Effector CD4-positive, alpha-beta T cell (primary cell): Measurements from ENCODE around the gene JAZF1.

ENCODE experiments used
- DNase-seq: peaks from one replicate; pipeline ENCODE4 v3.0.0-alpha.2; 2020
- total RNA-seq: gene quantifications from one replicate; lab custom pipeline; 2026; lab: John Stamatoyannopoulos, UW

JAZF1 gene
- 9.8 reads per million, percentile 31 among the genes with 10 or more reads in this experiment for total RNA-seq

DNA sequence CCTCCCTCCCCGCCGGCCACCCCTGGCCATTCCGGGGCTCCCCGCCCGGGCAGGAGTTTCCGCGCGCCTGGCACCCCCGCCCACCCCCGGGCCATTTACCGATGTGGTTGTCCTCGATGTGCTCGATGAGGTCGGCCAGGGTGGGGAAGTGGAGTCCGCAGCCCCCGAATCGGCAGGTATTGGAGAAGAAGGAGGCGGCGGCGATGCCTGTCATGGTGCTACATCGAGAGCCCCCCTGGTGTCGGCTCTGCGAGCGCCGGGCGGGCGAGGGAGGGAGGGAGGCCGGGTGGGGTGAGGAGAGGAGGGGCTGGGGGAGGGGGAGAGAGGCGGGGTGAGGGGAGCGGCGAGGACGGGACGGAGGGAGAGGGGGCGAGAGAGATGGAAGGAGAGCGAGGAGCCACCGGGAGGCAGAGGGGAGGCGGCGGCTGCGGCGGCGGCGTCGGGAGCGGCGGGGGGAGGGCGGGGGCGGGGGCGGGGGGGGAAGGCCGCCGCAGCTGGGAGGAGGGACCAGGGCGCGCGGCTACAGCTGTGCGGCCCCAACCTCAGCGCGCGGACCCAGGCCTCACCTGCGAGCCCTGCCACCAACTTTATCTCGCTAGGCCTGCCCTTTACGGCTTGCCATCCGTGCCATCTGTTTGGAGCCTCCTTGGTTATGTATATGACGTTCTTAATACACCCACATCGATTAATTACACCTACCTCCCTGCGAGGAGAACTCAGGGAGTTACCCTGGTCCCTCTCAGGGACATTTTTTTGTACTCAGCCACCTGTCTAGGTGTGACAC lies at the start of gene JAZF1:
Gene JAZF1 (minus strand): TSS at position 432 of the 784 bp plus-strand sequence.
- peak; percentile 44 for DNase-seq

DNA sequence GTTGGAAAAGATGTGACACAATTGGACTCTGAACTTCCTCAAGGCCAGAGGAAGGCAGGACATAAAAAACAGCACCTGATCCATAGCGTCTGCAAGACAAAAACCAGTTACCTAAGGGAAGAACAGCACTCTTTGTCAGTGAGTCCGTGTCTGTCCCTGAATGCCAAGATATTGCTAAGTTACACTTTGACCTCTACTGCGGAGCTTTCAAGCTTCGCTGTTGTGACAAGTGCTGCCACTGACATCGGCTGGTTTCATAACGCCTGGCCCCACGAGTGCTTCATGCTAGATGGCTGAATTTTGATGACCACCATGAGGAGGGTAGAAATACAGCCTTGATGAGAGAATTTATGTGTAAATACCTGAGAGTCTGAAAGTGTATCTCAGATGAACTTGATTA lies 49.7 kb upstream of the JAZF1 start:
- no peak for DNase-seq

DNA sequence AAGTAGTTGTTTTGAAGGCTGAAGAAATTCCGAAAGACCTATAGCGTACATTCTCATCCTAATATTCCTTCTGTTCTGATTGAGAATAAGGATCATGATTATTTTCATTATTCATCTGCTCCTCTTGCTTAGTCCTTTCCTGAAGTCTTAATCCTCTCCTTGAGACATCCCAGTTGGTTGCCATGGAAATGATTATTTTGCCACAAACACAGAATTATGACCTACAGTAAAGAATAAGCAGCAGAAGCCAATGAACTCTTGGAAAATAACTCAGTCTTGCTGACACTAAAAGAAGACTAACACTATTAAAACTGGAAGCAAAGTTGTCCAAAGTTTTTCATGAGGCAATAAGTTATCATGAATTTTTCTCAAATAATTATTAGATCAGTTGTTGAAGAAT lies 47.8 kb upstream of the JAZF1 start:
- no peak for DNase-seq

DNA sequence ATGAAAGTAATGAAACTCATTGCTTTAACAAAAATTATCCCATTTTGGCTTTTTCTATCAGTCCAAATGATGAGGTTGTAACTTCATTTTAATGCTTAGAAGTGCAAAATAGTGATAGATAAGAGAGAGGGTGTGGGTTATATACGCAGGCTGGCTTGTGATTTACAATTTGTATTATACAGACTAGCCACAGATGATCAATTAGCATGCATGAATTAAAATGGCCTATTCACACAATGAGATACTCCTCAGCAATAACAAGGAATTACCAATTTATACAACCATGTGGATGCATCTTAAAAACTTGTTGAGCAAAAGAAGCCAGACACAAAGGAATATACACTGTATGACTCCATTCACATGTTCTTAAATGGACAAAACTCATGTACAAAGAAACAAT lies 45.4 kb upstream of the JAZF1 start:
- no peak for DNase-seq

DNA sequence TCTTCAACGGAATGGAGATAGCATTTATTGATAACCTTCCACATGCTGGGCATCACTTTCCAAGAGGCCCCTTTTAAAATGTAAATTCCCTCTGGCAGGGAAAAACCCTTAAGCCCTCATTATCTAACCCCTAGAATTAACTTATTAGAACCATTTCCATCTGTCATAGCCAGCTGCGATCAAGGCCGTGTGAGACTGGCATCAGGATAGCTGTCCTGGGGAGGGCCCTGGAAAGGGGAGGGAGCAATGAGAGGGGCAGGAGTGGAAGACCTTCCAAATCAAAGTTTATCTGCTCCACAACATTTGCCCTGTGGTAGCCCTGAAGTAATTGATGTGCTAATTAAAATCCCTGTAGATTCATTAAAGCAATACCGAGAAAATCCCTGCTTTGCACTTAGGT lies 45.0 kb upstream of the JAZF1 start:
- no peak for DNase-seq

DNA sequence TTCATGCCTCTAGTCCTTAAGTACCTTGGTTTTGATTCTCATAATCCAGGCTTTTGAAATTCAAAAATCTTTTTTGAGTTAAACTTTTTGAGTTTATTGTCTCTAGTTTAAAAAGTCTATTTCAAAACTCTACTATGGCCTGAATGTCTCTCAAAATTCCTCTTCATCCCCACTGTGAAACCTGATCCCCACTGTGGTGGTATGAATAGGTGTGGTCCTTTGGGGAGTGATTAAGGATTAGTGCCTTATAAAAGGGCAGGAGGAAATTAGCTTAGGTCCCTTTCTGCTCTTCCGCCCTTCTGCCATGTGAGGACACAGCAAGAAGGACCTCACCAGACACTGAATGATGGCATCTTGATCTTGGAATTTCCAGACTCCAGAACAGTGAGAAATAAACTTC lies 44.1 kb upstream of the JAZF1 start:
- DNase-seq: no peak

DNA sequence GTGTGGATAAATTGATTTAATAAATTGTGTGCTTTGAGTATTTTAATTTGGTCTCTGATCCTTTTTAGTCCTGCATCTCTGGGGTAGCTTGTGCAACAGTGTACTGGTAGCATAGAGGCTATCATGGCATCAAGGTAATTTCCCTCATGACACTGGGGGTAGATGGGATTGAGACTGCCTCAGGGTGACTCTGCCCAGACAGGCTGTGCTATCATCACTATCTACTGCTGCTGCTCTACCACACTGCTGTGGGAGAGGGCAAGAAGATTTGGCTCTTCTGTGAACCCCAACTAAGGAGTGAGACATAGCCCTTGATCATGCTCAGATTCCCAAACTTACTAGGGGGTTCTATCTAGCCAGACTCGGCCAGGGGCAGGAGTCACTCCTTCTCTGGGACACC lies 43.6 kb upstream of the JAZF1 start:
- DNase-seq: no peak

DNA sequence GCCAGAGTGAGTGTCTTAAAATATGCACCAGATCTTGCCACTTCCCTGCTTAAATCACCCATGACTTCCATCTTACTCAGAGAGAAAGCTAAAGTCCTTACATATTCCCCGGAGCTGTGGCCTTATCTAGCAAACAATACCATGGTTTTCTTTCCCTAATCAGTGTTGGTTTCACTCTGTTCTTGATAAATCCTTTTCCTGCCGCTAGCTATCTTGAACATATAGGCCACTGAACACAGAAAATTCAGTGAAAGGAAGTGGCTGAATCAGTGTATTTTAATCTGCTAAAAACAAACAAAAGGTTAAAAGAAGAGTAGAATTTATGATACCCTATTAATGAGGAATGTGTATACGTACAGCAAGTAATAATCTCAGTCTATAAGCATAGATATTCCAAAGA lies 42.0 kb upstream of the JAZF1 start:
- DNase-seq: no peak

DNA sequence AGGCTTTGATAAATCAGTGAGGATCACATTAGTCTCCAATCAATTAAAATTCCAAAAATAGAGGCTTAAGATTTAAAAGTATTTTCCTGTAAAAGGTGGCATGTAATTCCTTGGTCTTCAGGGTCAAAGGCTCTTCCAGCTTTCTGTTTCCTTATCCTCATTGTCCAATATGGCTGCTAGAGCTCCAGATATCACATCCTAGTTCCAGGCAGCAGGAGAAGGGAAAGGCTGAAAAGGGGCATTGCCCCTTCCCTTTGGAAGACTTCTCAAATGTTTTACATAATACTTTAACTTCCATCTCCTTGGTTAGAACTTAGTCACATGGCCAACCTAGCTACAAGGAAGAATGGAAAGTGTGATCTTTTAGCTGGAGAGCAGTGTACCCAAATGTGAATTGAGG lies 39.2 kb upstream of the JAZF1 start:
- DNase-seq: no peak

DNA sequence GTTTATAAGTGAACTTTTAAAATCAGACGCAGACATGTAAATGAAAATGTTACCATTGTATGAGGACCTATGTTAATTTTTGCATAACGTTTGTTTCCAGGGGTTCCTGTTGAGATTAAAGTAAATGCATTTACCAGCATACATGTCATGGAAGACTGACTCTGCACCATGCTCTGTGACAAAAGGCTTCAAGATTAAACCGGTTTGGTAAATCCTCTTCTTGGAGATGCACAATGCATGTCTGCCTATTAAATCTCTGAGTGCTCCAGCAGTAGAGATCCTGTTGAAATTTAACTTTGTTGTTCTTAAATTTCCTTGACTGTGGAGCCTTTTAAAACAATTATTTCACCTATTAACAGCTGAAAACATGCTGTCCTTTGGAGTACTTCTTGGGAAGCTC lies 36.5 kb upstream of the JAZF1 start:
- no peak for DNase-seq

DNA sequence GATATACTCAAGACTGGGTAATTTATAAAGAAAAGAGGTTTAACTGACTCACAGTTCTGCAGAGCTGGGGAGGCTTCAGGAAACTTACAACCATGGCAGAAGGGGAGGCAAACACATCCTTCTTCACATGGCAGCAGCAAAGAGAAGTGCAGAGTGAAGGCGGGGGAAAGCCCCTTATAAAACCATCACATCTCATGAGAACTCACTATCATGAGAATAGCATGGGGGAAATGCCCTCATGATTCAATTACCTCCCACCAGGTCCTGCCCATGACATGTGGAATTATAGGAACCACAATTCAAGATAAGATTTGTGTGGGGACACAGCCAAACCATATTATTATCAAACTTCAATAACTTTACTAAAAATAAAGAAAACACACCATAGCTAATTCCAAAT lies 30.4 kb upstream of the JAZF1 start:
- DNase-seq: no peak

DNA sequence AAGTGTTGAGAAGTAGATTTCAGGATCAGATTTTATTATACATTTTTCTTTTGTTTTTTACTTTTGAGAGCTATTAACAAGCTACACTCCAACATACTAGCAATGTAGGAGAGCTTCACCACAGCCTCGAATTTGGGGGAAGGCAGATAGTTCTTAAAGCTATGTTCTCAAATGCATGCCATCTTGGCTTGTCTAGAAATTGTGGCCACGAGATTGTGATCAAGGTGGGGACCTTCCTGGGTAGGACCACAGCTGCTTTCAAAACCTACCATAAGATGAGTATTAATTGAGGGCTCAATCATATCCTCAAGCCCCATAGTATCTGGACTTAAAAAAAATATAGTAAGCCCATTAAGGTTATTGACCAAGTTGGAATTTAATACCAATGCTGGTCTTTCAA lies 27.9 kb upstream of the JAZF1 start:
- DNase-seq: no peak

DNA sequence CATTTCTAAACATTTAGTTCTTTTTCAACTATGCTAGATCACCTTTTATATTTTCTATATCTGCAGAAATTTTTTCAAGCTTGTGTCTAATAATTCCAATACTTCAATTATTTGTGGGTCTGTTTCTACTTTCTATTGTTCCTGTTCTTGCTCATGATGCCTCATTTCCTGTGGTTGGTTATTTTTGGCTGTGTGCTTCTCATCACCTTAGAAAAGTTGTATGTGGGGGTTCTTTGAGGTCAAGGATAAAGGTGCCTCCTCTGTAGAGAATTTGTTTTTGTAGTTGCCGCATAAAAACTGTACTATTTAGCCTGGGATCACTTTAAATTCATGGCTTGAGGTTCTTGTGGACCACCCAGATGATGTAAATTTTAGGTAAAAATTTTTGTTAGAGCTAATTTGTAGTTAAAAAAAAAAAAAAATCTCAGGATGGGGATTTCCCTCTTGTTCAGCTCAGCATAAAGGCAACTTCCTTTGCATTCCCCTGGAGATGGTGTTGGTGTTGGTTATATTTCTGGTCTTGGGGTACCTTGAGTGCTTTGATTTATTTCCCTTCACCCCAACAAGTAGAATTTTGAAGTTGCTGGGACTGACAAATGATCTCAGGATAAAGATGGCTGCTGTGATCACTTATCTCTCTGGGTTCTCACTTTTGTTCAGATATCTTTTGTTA lies 27.0 kb upstream of the JAZF1 start:
- no peak for DNase-seq

DNA sequence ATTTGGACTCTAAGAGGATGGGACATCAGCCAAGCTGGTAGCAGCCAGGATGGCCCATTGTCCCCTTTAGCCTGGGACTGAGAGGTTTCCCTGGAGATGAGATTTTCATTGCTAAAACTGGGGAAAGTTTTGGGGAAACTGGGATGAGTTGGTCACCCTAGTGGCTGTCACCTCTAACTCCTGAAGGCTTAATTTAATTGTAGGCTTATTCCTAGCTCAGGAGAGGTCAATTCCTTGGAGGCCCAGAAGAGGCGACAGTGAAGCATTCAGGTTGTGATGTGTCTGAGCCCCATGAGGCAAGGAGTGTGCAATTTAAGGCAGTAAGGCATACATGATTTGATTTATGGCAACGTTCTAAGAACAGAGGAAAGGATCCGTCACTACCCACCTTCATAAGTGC lies 24.9 kb upstream of the JAZF1 start:
- DNase-seq: no peak

DNA sequence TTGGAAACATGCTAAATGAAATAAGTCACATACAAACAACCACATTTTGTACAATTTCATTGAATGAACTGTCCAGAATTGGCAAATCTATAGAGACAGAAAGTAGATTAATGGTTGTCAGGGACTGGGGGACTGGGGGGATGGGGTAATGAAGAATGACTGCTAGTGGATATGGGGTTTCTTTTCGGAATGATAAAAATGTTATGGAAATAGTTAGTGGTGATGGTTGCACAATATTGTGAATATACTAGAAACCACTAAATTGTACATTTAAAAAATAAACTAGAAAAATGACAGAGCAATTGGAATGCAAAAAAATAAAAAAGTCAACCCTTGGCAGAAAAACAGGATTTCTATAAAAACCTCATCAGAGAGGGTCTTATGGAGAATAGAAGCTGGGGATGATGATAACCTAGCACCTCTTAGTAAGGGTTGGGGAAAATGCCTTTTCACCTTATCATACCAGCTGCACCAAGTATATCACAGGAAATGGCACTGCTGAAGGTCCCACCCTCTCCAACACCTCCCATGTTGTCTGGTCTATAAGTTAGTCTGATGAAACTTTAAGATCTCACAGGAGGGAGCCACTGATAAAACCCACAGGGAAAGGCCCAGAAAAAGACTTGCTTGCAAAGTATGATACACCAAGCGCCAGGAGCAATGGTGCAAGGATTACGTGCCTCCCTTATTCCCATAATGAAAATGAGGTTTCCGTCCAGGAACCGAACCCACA lies 23.1 kb upstream of the JAZF1 start:
- no peak for DNase-seq

DNA sequence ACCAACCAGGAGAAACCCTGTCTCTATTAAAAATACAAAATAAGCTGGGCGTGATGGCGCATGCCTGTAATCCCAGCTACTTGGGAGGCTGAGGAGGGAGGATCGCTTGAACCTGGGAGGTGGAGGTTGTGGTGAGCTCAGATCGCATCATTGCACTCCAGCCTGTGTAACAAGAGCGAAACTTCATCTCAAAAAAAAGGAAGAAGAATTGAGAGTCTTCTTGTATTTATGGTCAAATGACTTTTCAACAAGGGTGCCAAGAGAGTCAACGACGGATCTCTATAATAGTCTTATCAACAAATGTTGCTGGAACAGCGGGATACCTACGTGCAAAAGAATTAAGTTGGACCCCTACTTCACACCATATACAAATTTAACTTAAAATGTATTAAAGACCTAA lies 21.6 kb upstream of the JAZF1 start:
- no peak for DNase-seq

DNA sequence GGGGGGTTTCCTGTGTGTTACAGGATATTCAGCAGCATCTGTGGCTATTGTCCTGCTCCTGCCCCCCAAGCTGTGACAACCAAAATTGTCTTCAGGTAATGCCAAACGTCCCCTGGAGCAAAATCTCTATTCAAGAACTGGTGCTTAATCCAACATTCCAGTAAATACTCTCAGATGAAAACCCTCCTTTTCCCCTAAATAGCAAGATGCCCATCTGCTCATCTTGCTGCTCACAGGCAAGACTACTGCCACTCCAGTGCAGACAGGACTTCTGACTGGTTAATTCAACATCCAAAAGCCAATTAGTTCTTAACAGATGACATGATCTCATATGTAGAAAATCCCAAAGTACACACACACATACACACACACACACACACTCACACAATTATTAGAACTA lies 20.5 kb upstream of the JAZF1 start:
- DNase-seq: no peak

DNA sequence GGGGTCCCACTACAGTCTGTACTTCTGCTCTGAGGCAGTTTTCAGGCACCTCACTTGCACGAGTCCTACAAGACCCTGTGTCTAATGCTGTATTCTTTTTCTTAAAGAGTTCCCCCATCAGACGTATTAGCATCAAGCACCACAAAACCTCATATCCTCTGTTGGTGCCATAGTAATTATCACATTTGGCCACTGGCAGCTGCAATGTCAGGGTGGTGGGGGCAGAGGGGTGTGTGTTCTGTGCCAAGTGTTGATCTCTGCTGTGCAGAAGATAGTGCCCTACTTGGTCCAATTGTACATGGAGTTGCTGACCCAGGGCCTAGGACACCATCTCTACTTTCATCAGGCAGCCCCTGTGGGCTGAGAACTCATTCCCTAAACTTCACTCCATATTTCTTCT lies 20.0 kb upstream of the JAZF1 start:
- DNase-seq: no peak

DNA sequence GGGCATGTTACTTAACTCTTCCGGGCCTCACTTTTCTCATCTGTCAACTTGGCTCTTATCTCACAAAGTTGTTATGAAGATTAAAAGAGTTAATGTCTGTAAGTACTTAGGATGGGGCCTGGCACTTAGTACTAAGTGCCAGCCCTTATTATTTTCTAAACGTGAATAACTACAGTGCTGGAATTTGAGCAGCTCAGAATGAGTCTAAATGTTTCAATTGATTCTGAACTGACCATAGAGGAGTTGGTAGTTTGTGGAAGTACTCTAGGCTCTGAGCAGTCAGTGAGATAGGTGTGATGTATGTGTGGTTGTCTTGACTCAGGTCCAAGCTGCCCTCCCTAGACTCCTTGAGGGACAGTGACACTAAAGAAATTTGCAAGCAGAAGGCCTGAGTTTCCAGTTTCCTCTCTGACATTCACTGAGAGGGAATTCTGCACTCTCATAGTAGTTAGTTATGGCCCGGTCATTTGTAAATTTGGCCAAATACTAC lies 18.5 kb upstream of the JAZF1 start:
- no peak for DNase-seq

DNA sequence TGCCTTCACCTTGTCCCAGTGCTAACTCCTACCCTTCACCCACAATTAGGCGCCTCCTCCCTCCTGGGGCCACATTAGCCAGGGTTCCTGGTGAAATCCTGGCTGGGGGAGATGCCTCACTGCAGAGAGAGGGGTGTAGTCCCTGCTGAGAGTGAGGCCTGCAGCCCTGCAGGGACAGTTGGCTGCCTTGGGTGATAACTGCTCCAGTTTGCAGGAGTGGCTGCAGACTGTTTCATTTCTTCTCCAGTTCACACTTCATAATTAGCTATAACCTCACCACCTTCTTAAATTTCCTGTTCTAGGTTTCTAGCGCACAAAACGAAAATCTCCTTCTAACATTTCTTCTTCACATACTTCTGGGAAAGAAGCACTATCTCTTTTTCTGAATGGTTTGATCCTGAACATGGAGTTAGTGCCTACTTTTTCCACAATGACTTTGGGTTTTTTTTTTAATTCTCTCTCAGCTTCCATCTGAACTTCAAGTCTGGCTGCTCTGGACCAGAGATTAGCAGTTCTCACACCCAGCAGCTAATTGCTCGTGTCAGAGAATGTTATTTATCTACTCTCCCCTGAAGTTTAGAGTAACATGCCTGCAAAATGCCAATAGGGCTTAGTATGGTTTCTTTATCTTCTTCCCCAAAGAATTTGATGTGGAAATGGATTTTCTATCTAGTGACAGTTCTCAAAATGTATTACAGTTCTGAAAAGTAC lies 15.5 kb upstream of the JAZF1 start:
- no peak for DNase-seq

DNA sequence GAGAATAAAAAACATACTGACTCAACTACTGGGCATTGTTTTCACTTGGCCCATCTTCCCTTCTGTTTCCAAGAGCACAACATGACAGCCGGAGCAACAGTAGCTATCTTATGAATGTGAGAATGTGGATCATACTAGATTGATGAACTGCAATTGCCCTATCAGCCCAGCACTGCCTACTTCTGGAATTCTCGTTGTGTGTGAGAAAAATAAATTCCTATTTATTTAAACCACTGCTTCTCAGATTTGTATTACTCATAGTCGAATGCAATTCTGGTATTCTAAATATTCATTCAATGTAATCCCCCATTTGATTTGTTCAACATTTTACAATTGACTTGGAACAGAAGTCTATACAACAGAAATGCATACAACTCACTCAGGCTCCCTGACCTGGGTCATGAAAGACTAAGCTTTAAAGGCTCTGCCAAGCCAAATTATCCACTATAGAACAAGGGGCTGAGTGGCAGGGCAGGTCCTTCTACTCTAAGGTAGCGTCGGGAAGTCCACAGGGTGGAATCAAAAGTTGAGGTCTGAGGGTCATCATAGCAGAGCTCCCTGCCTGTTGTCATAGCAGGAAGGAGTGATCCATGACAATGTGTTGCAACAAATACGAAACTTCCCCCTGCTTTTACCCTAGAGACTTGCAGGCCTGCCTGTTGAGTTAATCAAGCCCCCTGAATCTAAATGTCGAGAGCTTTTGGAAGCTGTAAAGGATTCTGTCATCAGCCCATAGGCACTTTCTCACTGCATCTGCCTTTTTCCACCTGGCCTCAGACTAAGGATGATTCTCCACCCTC lies 12.4 kb upstream of the JAZF1 start:
- DNase-seq: no peak

DNA sequence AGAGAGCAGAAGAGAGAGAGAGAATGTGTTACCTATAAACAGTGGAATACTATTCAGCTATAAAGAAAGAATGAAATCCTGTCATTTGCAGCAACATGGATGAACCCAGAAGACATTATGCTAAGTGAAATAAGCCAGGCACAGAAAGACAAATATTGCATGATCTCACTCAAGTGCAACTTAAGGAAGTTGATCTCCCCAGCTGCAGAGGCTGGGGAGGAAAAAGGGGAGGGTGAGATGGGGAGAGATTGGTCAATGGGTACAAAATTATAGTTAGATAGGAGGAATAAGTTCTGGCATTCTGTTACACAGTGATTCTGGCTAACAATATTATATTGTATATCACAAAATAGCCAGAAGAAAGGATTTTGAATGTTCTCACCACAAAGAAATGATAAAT lies 11.2 kb upstream of the JAZF1 start:
- DNase-seq: no peak
